SK-N-SH (cell line): ENCODE data around the gene DENND1A. TPM values are rescaled to one million over a fixed set of nuclear protein-coding genes. Genes with fewer than 3 reads are reported as not detected.

Source experiments
- CTCF ChIA-PET: fragments of 300-600, 350-600 bp; formaldehyde crosslinking; extraction: SDS; loops from one replicate; lab custom pipeline; 2021; lab: Yijun Ruan, JAX
- POLR2A ChIA-PET: fragments of 350-600 bp; sonication (Branson Sonifier 250); formaldehyde crosslinking; extraction: SDS; loops from one replicate; lab custom pipeline; 2020; ENCODE audit warnings: antibody characterized with exemption, inconsistent platforms; lab: Yijun Ruan, JAX
- DNase-seq: peaks from one replicate; pipeline ENCODE4 v3.0.0; 2012
- H2AFZ ChIP-seq: fragments of 200-600 bp; sonication (generic); 2 replicates; pipeline ENCODE4 v1.8.1; 2016; ENCODE audit warnings: antibody characterized with exemption, mild to moderate bottlenecking, low read depth
- H3F3A ChIP-seq: fragments of 200-600 bp; sonication (generic); replicated peaks from 2 replicates; pipeline ENCODE3; 2016; ENCODE audit warnings: antibody characterized with exemption, mild to moderate bottlenecking; ENCODE audit not compliant: insufficient read depth
- H3K27ac ChIP-seq, 2 experiments: fragments of 200-500 bp in 1 of 2; fragments of 200-600 bp in 1 of 2; sonication (Bioruptor generic) in 1 of 2; sonication (generic), shearing (Covaris generic) in 1 of 2; 2 replicates each; pipeline versions ENCODE4 v1.5.1 to v1.6.1; 2014 to 2016; ENCODE audit warnings: low read depth in 2 of 2, inconsistent platforms in 1 of 2, low read length in 1 of 2, mild to moderate bottlenecking in 1 of 2, mixed read lengths in 1 of 2
- H3K27me3 ChIP-seq: fragments of 200-600 bp; sonication (generic), shearing (Covaris generic); 2 replicates; pipeline ENCODE4 v1.6.1; 2016; ENCODE audit warnings: mixed run types; ENCODE audit not compliant: insufficient read depth
- H3K36me3 ChIP-seq, 2 experiments: fragments of 200-500 bp in 1 of 2; fragments of 200-600 bp in 1 of 2; sonication (Bioruptor generic) in 1 of 2; sonication (generic) in 1 of 2; replicated peaks in 1 of 2; 2 replicates each; pipeline versions ENCODE3 to v1.5.1; 2014 to 2016; ENCODE audit warnings: low read length in 1 of 2, mild to moderate bottlenecking in 1 of 2; ENCODE audit not compliant: insufficient read depth in 2 of 2, control insufficient read depth in 1 of 2
- H3K4me1 ChIP-seq, 2 experiments: fragments of 200-500 bp in 1 of 2; fragments of 200-600 bp in 1 of 2; sonication (Bioruptor generic) in 1 of 2; sonication (generic), shearing (Covaris generic) in 1 of 2; 2 replicates each; pipeline versions ENCODE4 v1.5.1 to v1.6.1; 2014 to 2016; ENCODE audit warnings: low read depth in 1 of 2, low read length in 1 of 2, mixed run types in 1 of 2; ENCODE audit not compliant: insufficient read depth in 2 of 2, control insufficient read depth in 1 of 2
- H3K4me2 ChIP-seq: fragments of 200-600 bp; sonication (generic), shearing (Covaris generic); 2 replicates; pipeline ENCODE4 v1.6.1; 2017; ENCODE audit warnings: mixed run types
- H3K4me3 ChIP-seq, 2 experiments: fragments of 200-500 bp in 1 of 2; fragments of 200-600 bp in 1 of 2; sonication (Bioruptor generic) in 1 of 2; sonication (generic), shearing (Covaris generic) in 1 of 2; 2 replicates each; pipeline versions ENCODE4 v1.5.1 to v1.8.1; 2014 to 2016; ENCODE audit warnings: low read depth in 2 of 2, inconsistent platforms in 1 of 2, low read length in 1 of 2, mild to moderate bottlenecking in 1 of 2, mixed read lengths in 1 of 2, moderate library complexity in 1 of 2
- H3K79me2 ChIP-seq: fragments of 200-600 bp; sonication (generic); 2 replicates; pipeline ENCODE4 v1.8.1; 2017; ENCODE audit warnings: mild to moderate bottlenecking; ENCODE audit not compliant: insufficient read depth
- H3K9ac ChIP-seq: fragments of 200-600 bp; sonication (generic); 2 replicates; pipeline ENCODE4 v1.6.1; 2017; ENCODE audit warnings: mixed run types
- H3K9me2 ChIP-seq: fragments of 200-600 bp; sonication (generic); 2 replicates; pipeline ENCODE4 v1.6.1; 2017; ENCODE audit warnings: mixed run types
- H3K9me3 ChIP-seq: fragments of 200-600 bp; sonication (generic); 2 replicates; pipeline ENCODE4 v1.6.1; 2017; ENCODE audit warnings: mixed run types, mild to moderate bottlenecking, moderate library complexity
- H4K20me1 ChIP-seq: fragments of 200-600 bp; sonication (generic); 2 replicates; pipeline ENCODE4 v1.6.1; 2017; ENCODE audit warnings: mild to moderate bottlenecking, mixed run types; ENCODE audit not compliant: insufficient read depth
- CTCF ChIP-seq: fragments of 200-600 bp; sonication (generic); IDR thresholded peaks from 2 replicates; pipeline ENCODE4 v1.6.1; 2017; ENCODE audit warnings: antibody characterized with exemption, mild to moderate bottlenecking, moderate library complexity
- ELF1 ChIP-seq: IDR thresholded peaks from 2 replicates; pipeline ENCODE4 v1.4.0; 2012
- EP300 ChIP-seq, 2 experiments: IDR thresholded peaks; 2 replicates each; pipeline versions ENCODE4 v1.4.0 to v1.6.1; 2012; ENCODE audit warnings: borderline replicate concordance in 1 of 2, low read depth in 1 of 2, low read length in 1 of 2
- EZH2phosphoT487 ChIP-seq: fragments of 200-600 bp; sonication (generic); IDR thresholded peaks from 2 replicates; pipeline ENCODE4 v1.6.1; 2017; ENCODE audit warnings: low read depth, mixed run types, mild to moderate bottlenecking, antibody characterized with exemption, moderate library complexity, borderline replicate concordance
- FOXJ3 ChIP-seq: sonication (generic); formaldehyde crosslinking; IDR thresholded peaks from 2 replicates; pipeline ENCODE4 v1.5.1; 2020; ENCODE audit warnings: mild to moderate bottlenecking, missing genetic modification reagents
- FOXM1 ChIP-seq: IDR thresholded peaks from 2 replicates; pipeline ENCODE4 v1.4.0; 2012; ENCODE audit warnings: low read depth, mild to moderate bottlenecking
- GABPA ChIP-seq: IDR thresholded peaks from 2 replicates; pipeline ENCODE4 v1.4.0; 2012; ENCODE audit warnings: low read depth, mild to moderate bottlenecking
- IRF3 ChIP-seq: fragments of 150-350 bp; IDR thresholded peaks from 2 replicates; pipeline ENCODE4 v1.6.1; 2016; ENCODE audit warnings: mild to moderate bottlenecking, low read depth, low read length
- JUND ChIP-seq: IDR thresholded peaks from 2 replicates; pipeline ENCODE4 v1.4.0; 2012
- MAX ChIP-seq: IDR thresholded peaks from 2 replicates; pipeline ENCODE4 v1.4.0; 2012; ENCODE audit warnings: low read depth
- MEF2A ChIP-seq: IDR thresholded peaks from 2 replicates; pipeline ENCODE4 v1.4.0; 2012; ENCODE audit warnings: low read depth, borderline replicate concordance
- NRF1 ChIP-seq: IDR thresholded peaks from 2 replicates; pipeline ENCODE4 v1.6.1; 2012; ENCODE audit warnings: low read depth, mild to moderate bottlenecking, low read length
- PBX3 ChIP-seq: IDR thresholded peaks from 2 replicates; pipeline ENCODE4; 2012
- RAD21 ChIP-seq: IDR thresholded peaks from 2 replicates; pipeline ENCODE4 v1.6.1; 2012; ENCODE audit warnings: mild to moderate bottlenecking, low read length
- RXRA ChIP-seq: IDR thresholded peaks from 2 replicates; pipeline ENCODE4 v1.4.0; 2012; ENCODE audit warnings: low read depth, mild to moderate bottlenecking, borderline replicate concordance
- SIN3A ChIP-seq: IDR thresholded peaks from 2 replicates; pipeline ENCODE4 v1.6.1; 2012; ENCODE audit warnings: low read depth, mild to moderate bottlenecking, low read length, moderate library complexity, borderline replicate concordance
- SMC3 ChIP-seq: IDR thresholded peaks from 2 replicates; pipeline ENCODE4 v1.6.1; 2012; ENCODE audit warnings: low read depth, low read length, improper control_type of control experiment
- TAF1 ChIP-seq: IDR thresholded peaks from 2 replicates; pipeline ENCODE4 v1.6.1; 2012; ENCODE audit warnings: low read depth, mild to moderate bottlenecking, low read length, moderate library complexity, borderline replicate concordance
- USF1 ChIP-seq: IDR thresholded peaks from 2 replicates; pipeline ENCODE4 v1.4.0; 2012; ENCODE audit warnings: low read depth, borderline replicate concordance
- YY1 ChIP-seq: IDR thresholded peaks from 2 replicates; pipeline ENCODE4 v1.4.0; 2012; ENCODE audit warnings: low read depth, mild to moderate bottlenecking
- WGBS: methylation state at CpG from one replicate; pipeline ENCODE4 v1.1.6; 2017; ENCODE audit warnings: low lambda C conversion rate; 5-methylcytosine and 5-hydroxymethylcytosine counted together
- polyA plus RNA-seq, 3 experiments: library from polyadenylated mRNA; depleted of rRNA; stranded (reverse); fragments of >200 nt; gene quantifications; 2 replicates each; pipeline ENCODE4 v1.2.3, GENCODE V29; 2012

The DENND1A gene
- polyA plus RNA-seq, 1 of the 3 experiments (the other 2 are of a cell fraction), result 25.4 TPM

- Histone ChIP-seq H3K27ac (no peak overlapping the region), H4K20me1 (no peaks in the 10 kb centered on the region), H3K4me3 (no peak overlapping the region), H3K36me3 (peaks cover 4 to 9% of the 10 kb centered on the region in 2 experiments), H3K9ac (no peak overlapping the region), H3K79me2 (no peaks in the 10 kb centered on the region), H2AFZ (no peak overlapping the region), H3K27me3 (no peaks in the 10 kb centered on the region), H3K9me2 (no peaks in the 10 kb centered on the region), H3K4me1 (peaks cover 0 to 11% of the 10 kb centered on the region in 2 experiments; a peak in 1 of 4 replicates), H3F3A (no peaks in the 10 kb centered on the region), H3K9me3 (no peaks in the 10 kb centered on the region), H3K4me2 (no peak overlapping the region)
- WGBS, result 98% methylated on average over 5 of the region's 7 CpGs
- TF ChIP-seq ELF1 (no peak), GABPA (no peak), MEF2A (no peak), PBX3 (no peak), USF1 (no peak), NRF1 (no peak), YY1 (no peak), FOXM1 (no peak), FOXJ3 (CRISPR knock-in tag) (no peak)
- no peak for DNase-seq
- ChIA-PET POLR2A (no interaction called here), CTCF (interaction anchor here (0.6 kb wide), 1 partner anchor 1229 kb away, joined by 3 read pairs; no protein-coding TSS in a partner anchor)
These were observed 476.1 kb downstream of the DENND1A start for GRCh38 chr9:123453831-123454321.

GRCh38 chr9:123453076-123453667 lies 476.8 kb downstream of the DENND1A start:
- CTCF ChIA-PET, result interaction anchor here (0.6 kb wide), 1 partner anchor 1228 kb away, joined by 3 read pairs; no protein-coding TSS in a partner anchor
- POLR2A ChIA-PET, result no interaction called here
- no peak for TF ChIP-seq TAF1
- no peak for TF ChIP-seq JUND
- TF ChIP-seq EZH2phosphoT487, result no peak
- no peak for TF ChIP-seq MEF2A
- TF ChIP-seq IRF3, result no peak
- TF ChIP-seq CTCF, result no peak
- no peak for TF ChIP-seq RXRA
- TF ChIP-seq SIN3A, result no peak
- TF ChIP-seq SMC3, result no peak
- no peak for TF ChIP-seq EP300 (IDR thresholded peaks at IDR 0.05; ENCODE audit: borderline replicate concordance in 1 of 2, low read depth in 1 of 2, low read length in 1 of 2)
- no peak for TF ChIP-seq MAX
- no peak for TF ChIP-seq RAD21

More at GRCh38 chr9:123453076-123453667, 476.8 kb downstream of the DENND1A start:
- no peak overlapping the region for H2AFZ ChIP-seq
- H3K4me2 ChIP-seq, result no peak overlapping the region
- DNase-seq, result no peak
- no peaks in the 10 kb centered on the region for H3F3A ChIP-seq
- H3K27ac ChIP-seq, result no peak overlapping the region
- H3K4me3 ChIP-seq, result no peak overlapping the region
- no peaks in the 10 kb centered on the region for H3K9me3 ChIP-seq
- 86% methylated on average over 14 of the region's 14 CpGs for WGBS
- peaks cover 4 to 9% of the 10 kb centered on the region in 2 experiments for H3K36me3 ChIP-seq
- peaks cover 0 to 13% of the 10 kb centered on the region in 2 experiments; a peak in 1 of 4 replicates for H3K4me1 ChIP-seq
- H4K20me1 ChIP-seq, result no peaks in the 10 kb centered on the region
- no peaks in the 10 kb centered on the region for H3K9me2 ChIP-seq
- no peaks in the 10 kb centered on the region for H3K79me2 ChIP-seq
- no peaks in the 10 kb centered on the region for H3K27me3 ChIP-seq
- no peak overlapping the region for H3K9ac ChIP-seq
